ENCODE results near the gene MYO1A.

- TF ChIP-seq MXI1 (IDR thresholded peaks at IDR 0.05; ENCODE audit: borderline replicate concordance, low read depth, low read length) = no peak
- TF ChIP-seq KDM4B (CRISPR knock-in tag; IDR thresholded peaks at IDR 0.05) = no peak
- no peak for TF ChIP-seq JUN (CRISPR knock-in tag; IDR thresholded peaks at IDR 0.05)
- TF ChIP-seq EZH2 (conservative IDR thresholded peaks at IDR 0.05; ENCODE audit: low read depth, low read length) = no peak
- no peak for TF ChIP-seq POLR2A (IDR thresholded peaks at IDR 0.05; ENCODE audit: insufficient read depth in 1 of 2, low read depth in 2 of 2, low read length in 2 of 2)
- no peak for TF ChIP-seq ATF3 (CRISPR knock-in tag; IDR thresholded peaks at IDR 0.05)
- TF ChIP-seq ZZZ3 (CRISPR knock-in tag; IDR thresholded peaks at IDR 0.05; ENCODE audit: borderline replicate concordance) = no peak
- no peak for TF ChIP-seq ARID3A (IDR thresholded peaks at IDR 0.05; ENCODE audit: low read depth, low read length)
- no peak for TF ChIP-seq U2AF2 (IDR thresholded peaks at IDR 0.05; ENCODE audit: low read depth, low read length)
- TF ChIP-seq ZBTB26 (CRISPR knock-in tag; IDR thresholded peaks at IDR 0.05; ENCODE audit: borderline replicate concordance) = no peak
- no peak for TF ChIP-seq BCLAF1 (IDR thresholded peaks at IDR 0.05)
- no peak for TF ChIP-seq CCDC6 (CRISPR knock-in tag; IDR thresholded peaks at IDR 0.05)
- no peak for TF ChIP-seq CTCF (CRISPR knock-in tag; IDR thresholded peaks at IDR 0.05)
Observed at GRCh38 chr12:56994231-56994746, 55.6 kb downstream of the MYO1A start.

All from HepG2 (cell line).